ENCODE data around the gene C1orf105. TPM values are rescaled to one million over a fixed set of nuclear protein-coding genes. Genes with fewer than 3 reads are reported as not detected.
A peak's percentile ranks its signal among the peaks of the same experiment; 100 is the strongest.

Gene C1orf105
- polyA plus RNA-seq, 1 donor (not counting 4 experiments of a cell fraction or from before 2014, with no cell fraction given): not detected

DNA sequence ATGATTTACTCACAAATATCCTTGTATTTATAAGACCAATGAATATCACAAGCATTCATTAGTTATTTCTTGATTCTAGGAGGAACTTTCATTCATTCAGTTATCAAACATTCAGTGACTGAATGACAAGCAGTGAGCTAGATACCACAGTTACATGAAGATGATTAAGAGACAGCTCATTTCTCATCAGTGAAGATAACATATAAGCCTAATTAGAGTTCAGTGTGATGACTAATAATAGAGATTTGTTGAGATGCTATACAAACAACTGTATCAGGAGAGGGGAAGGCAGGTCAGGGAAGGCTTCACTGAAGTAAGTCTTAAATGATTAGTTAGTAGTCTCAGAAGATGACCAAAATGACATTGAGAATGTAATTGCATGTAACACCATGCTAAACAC, 14.6 kb upstream of the C1orf105 start:
- DNase-seq (ENCODE audit: low read depth, low spot score) (no peak), FAIRE-seq (peak; percentile 80)
- Histone ChIP-seq H3K9ac (ENCODE audit: control insufficient read depth, extremely low read depth, insufficient read depth, low read length) (no peak overlapping the region), H3K4me3 (ENCODE audit: control insufficient read depth in 2 of 3, extremely low read depth in 1 of 3, insufficient read depth in 2 of 3, low read depth in 1 of 3, low read length in 3 of 3) (no peak overlapping the region), H3K9me1 (ENCODE audit: control insufficient read depth, extremely low read depth, insufficient read depth, low read length) (no peaks in the 10 kb centered on the region), H3K36me3 (ENCODE audit: control insufficient read depth in 2 of 2, extremely low read depth in 1 of 2, insufficient read depth in 2 of 2, low read length in 2 of 2) (no peaks in the 10 kb centered on the region), H3K79me2 (ENCODE audit: control insufficient read depth, insufficient read depth, low read length) (no peaks in the 10 kb centered on the region), H4K20me1 (ENCODE audit: control insufficient read depth, extremely low read depth, insufficient read depth, low read length) (no peaks in the 10 kb centered on the region), H3K27ac (ENCODE audit: control insufficient read depth, insufficient read depth, low read length) (no peak overlapping the region), H3K4me1 (ENCODE audit: control insufficient read depth, extremely low read depth, insufficient read depth, low read length) (peaks cover 3% of the 10 kb centered on the region), H2AFZ (ENCODE audit: control insufficient read depth, low read length) (no peak overlapping the region), H3K9me3 (ENCODE audit: control insufficient read depth, low read depth, low read length) (no peaks in the 10 kb centered on the region), H3K4me2 (ENCODE audit: control insufficient read depth, extremely low read depth, insufficient read depth, low read depth, low read length) (no peak overlapping the region), H3K27me3 (ENCODE audit: control insufficient read depth, extremely low read depth, insufficient read depth, low read length) (no peaks in the 10 kb centered on the region)
- dilution Hi-C loops (cut with MboI; ENCODE audit: extremely low pct_ligation_motif_present, low sequenced_read_pairs): no loop called here
- TF ChIP-seq EZH2 (IDR thresholded peaks at IDR 0.05; ENCODE audit: low read length): no peak
- TF ChIP-seq, protein P1, sequence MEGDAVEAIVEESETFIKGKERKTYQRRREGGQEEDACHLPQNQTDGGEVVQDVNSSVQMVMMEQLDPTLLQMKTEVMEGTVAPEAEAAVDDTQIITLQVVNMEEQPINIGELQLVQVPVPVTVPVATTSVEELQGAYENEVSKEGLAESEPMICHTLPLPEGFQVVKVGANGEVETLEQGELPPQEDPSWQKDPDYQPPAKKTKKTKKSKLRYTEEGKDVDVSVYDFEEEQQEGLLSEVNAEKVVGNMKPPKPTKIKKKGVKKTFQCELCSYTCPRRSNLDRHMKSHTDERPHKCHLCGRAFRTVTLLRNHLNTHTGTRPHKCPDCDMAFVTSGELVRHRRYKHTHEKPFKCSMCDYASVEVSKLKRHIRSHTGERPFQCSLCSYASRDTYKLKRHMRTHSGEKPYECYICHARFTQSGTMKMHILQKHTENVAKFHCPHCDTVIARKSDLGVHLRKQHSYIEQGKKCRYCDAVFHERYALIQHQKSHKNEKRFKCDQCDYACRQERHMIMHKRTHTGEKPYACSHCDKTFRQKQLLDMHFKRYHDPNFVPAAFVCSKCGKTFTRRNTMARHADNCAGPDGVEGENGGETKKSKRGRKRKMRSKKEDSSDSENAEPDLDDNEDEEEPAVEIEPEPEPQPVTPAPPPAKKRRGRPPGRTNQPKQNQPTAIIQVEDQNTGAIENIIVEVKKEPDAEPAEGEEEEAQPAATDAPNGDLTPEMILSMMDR (optimal IDR thresholded peaks at IDR 0.05 in 1 of 3, IDR thresholded peaks at IDR 0.05 in 1 of 3, conservative IDR thresholded peaks at IDR 0.05 in 1 of 3; ENCODE audit: extremely low read depth in 1 of 3, insufficient read depth in 2 of 3, low read length in 3 of 3): no peak

DNA sequence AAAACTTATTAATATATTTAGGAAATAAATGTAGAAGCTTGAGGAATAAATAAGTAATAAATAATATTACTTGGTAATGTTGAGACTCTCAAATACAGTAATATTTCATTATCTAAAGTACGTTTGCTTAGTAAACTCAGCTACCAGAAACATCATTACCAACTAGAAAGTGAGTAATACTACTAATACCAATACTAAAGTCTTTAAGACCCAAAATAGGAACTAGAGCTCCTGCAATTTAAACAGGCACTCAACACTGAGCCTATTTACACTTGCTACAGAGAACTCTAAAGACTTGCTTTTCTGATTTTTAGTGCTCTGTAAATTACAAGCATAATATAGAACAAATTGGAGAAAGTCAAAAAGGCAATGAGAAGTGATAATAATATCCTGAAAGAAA, 13.5 kb upstream of the C1orf105 start:
- Histone ChIP-seq H3K36me3 (ENCODE audit: control insufficient read depth in 2 of 2, extremely low read depth in 1 of 2, insufficient read depth in 2 of 2, low read length in 2 of 2) (no peaks in the 10 kb centered on the region), H4K20me1 (ENCODE audit: control insufficient read depth, extremely low read depth, insufficient read depth, low read length) (no peaks in the 10 kb centered on the region), H3K9ac (ENCODE audit: control insufficient read depth, extremely low read depth, insufficient read depth, low read length) (no peak overlapping the region), H3K27me3 (ENCODE audit: control insufficient read depth, extremely low read depth, insufficient read depth, low read length) (no peaks in the 10 kb centered on the region), H3K79me2 (ENCODE audit: control insufficient read depth, insufficient read depth, low read length) (no peaks in the 10 kb centered on the region), H2AFZ (ENCODE audit: control insufficient read depth, low read length) (no peak overlapping the region), H3K9me1 (ENCODE audit: control insufficient read depth, extremely low read depth, insufficient read depth, low read length) (no peaks in the 10 kb centered on the region), H3K9me3 (ENCODE audit: control insufficient read depth, low read depth, low read length) (no peaks in the 10 kb centered on the region), H3K4me3 (ENCODE audit: control insufficient read depth in 2 of 3, extremely low read depth in 1 of 3, insufficient read depth in 2 of 3, low read depth in 1 of 3, low read length in 3 of 3) (no peak overlapping the region), H3K27ac (ENCODE audit: control insufficient read depth, insufficient read depth, low read length) (no peak overlapping the region), H3K4me2 (ENCODE audit: control insufficient read depth, extremely low read depth, insufficient read depth, low read depth, low read length) (no peak overlapping the region), H3K4me1 (ENCODE audit: control insufficient read depth, extremely low read depth, insufficient read depth, low read length) (peaks cover 3% of the 10 kb centered on the region)
- dilution Hi-C loops (cut with MboI; ENCODE audit: extremely low pct_ligation_motif_present, low sequenced_read_pairs): no loop called here
- FAIRE-seq (no peak), DNase-seq (ENCODE audit: low read depth, low spot score) (no peak)
- TF ChIP-seq, protein P1 (optimal IDR thresholded peaks at IDR 0.05 in 1 of 3, IDR thresholded peaks at IDR 0.05 in 1 of 3, conservative IDR thresholded peaks at IDR 0.05 in 1 of 3; ENCODE audit: extremely low read depth in 1 of 3, insufficient read depth in 2 of 3, low read length in 3 of 3): no peak
- TF ChIP-seq EZH2 (IDR thresholded peaks at IDR 0.05; ENCODE audit: low read length): no peak

All from keratinocyte (primary cell).